ENCODE data around the gene SMAD3.
"Not testable (repeated sequence)": the region's sequence is repeated elsewhere in the genome, so short reads cannot be mapped to it uniquely, and the experiment has no call there.

The SMAD3 gene

DNA sequence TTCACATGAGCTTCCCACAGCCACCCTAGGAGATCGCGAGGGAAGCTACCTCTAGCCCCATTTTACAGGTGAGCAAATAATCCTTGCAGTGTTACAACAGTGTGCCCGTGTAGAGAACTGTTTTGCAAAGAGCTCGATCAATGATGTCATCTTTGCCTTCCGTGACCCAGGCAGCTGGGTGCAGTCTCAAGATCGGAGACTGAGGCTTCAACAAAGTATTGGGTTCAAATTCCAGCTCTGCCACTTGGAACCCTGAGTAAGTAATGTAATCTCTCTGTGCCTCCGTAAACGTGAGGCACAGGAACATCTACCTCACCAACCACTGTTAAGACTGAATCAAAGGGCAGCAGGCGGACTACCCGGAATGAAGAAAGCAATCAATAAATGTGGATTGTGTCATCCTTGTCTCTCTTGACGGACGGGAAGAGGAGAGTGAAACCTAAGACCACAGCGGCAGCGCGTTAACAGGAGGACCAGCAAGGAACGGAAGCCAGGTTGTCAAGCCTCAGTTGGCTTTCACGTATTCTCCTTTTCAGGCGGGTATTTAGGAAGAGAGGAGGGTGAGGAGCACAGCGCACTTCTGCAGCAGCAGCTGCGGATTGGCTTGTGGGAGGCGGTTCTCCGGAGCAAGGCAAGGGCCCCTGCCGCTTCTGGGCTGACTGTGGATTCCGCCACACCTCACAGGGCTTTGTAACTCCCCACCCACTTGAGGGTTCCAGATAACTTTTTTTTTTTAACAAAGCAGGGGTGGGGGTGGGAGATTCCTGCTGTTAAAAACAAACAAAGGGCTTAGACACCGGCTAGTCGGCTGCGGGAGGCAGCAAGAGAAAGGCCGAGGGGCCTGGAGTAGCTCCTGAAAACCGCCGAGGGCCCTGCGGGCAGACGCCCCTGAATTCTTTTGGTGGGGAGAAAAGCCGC lies 1.5 kb upstream of the SMAD3 start:
- no peak for DNase-seq

DNA sequence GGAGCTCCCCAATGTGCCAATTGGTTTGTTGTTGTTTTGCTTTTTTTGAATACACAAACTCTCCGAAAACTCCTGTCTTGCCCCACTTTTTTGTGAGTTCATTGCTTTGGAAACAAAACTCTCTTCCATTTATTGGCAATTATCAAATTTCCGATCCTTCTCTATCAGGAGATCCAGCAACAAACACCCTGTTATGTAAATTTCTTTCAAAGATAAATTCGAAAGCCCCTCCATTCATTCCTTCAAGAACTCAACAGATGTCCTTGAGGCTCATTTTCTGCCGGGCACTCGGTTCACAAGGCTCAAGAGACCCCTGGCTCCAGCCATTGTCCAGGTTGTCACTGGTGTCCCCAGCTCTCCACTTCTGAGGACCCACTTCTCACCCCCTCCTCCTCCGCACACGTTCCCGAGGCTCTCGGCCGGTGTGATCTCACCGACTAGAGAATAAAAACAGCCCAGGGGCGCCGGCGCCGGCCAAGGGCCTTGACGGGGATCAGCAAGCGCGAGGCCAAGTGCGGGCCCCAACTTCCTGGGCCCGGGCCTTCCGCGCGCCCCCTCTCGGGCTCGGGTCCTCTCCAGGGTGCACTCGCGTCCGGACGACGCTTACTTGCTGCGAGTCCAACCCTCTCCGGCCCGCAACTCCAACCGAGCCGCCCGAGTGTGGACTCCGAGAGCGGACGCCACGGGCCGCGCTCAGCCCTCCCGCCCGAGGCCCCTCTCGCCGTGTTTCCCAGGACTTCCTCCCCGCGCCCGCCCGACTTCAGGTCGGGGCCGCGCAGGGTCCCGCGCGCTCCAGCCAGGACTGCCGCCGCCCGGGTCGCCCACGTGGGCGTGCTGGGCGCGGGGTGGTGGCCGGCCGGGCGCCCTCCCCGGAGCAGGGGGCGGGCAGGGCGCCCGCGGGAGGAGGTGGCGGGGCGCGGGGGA lies 533 bp upstream of the SMAD3 start:
- DNase-seq = no peak

DNA sequence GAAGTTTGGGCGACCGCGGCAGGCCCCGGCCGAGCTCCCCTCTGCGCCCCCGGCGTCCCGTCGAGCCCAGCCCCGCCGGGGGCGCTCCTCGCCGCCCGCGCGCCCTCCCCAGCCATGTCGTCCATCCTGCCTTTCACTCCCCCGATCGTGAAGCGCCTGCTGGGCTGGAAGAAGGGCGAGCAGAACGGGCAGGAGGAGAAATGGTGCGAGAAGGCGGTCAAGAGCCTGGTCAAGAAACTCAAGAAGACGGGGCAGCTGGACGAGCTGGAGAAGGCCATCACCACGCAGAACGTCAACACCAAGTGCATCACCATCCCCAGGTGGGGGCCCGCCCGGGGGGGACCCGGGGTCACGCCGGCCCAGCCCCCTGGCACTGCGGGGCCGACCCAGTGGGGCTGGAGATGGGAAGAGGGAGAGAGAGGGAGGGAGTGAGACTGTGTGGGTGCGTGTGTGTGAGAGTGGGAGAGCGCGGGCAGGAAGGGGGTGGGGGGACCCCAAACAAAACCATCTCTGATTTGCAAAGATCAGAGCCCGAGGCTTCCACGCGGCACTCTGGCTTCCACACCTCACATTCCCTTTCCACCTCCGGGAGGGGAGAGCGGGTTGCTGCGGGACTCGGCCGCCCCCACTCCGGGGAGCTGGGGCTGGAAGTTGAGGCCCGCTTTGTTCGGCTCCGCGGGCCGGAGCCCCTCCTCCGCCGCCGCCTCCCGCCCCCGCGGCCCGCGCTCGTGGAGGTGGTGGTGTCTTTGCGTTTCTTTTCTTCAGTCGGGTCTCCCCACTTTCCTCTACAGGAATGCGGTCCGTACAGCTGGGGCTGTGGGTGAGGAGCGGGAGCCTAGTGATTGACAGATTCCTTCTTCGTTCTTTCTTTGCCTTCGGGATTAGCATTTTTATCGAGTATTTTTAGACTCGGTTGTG lies 898 bp downstream of the SMAD3 start:
- DNase-seq = no peak

DNA sequence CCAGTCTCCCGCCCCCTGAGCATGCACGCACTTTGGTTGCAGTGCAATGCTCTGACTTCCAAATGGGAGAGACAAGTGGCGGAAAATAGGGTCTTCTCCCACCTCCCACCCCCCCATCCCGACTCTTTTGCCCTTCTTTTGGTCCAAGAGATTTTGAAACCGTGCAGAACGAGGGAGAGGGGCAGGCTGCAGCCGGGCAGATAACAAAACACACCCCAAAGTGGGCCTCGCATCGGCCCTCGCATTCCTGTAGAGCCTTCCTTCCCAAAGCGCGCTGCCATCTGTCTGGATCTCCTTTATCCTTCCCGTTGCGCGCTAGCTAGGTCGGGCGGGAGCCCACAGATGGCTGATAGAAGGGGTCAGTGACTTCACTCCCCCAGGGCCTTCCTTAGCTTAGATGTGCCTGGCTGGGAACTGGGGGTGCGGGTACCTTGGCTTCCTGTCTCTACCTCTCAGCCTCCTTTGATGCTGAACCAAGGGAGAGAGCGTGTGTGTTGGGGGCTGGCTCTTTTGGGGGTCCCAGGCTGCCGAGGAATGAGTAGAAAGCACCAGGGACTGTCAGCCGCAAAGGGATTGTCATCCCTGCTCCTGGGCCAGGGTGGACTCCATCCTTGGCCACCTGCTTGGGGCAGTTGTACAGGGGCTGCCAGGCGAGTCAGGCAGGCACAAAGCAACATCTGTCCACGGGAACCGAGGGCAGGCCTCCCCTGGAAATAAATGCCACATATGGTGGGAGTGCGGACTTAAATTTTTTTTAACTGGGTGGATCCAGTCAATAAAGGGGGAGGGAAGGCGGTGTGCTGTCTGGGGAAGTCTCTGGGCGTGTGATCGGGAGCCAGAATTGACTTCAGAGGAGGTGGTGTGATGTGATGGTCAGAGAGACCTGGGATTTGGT lies 1.8 kb downstream of the SMAD3 start:
- DNase-seq = no peak

DNA sequence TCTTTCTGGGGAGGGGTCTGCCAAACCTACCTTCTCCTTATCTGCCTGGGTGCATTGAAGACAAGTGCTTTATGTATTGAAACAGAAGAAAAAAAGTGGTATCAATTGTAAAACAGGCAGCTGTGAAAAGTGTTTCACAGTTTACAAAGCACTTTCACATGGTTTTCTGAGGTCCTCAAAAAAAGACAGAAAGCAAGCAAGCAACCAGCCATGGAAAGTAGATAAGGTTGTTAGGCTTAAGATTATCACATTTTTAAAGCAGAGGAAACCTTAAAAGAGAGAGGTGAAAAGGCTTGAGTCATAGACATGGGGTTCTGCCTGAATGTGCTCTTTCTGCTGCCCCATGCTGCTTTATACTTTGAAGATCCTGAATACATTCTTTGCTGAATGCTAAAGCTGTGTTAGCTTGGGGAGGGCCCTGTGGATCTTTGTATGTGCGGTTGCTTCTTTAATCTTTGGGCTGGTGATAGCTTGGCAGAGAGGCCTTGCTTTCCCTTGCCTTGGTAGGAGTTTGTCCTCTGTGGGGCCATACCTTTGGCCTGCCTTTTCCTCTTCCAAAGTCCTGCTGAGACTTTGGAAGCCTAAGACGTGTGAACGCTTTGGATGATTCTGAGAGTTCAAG lies 2.6 kb downstream of the SMAD3 start:
- DNase-seq = no peak

DNA sequence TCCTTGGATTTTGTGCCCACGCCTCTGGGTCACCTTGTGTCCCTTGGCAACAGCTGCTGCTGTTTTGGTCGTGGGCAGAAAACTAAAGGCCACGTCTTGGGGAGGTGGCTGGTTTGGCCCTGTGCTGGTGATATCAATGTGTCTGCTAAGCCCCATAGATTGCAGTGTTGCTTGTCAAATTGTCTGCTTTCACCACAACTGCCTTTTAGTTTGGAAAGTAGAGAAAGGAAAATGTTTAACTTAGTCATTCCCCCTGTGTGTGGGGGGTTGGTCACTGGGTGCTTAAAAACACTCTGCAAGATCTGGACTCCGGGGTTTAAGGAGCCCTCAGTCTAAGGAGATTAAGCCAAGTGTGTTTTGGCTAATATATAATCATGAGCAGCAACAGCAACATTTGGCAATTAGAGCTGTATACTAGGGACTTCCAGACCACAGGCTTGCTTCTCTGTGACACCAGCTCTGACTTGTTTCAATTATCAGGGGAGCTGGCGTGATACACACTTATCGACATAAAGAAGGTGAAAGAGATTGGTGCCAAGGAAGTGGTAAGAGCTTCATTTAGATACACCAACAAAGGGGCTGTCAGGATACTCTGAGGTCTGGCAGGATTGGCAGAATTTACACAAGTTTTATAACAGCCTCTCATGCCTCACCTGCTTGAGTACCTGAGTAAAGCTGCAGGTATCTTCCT lies 3.5 kb downstream of the SMAD3 start:
- DNase-seq = no peak

DNA sequence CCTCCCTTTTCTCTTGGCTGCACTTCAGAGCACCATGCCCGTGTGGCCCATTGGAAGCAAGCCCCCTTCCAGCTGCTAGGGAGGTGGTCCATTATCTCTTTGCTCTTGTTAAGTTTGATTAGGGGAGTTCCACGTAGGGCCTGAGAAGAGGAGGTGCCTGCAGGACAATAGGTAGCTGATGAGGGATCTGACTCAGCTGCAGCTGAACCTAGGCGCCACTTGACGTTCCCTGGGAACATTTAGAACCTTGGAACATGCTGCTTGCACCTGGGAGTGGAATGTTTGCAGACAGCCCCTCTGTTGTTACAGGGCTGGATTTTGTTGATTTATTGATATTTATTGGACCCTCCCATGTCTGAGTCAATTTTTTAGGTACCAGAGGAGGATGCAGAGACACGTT lies 4.7 kb downstream of the SMAD3 start:
- DNase-seq = no peak

DNA sequence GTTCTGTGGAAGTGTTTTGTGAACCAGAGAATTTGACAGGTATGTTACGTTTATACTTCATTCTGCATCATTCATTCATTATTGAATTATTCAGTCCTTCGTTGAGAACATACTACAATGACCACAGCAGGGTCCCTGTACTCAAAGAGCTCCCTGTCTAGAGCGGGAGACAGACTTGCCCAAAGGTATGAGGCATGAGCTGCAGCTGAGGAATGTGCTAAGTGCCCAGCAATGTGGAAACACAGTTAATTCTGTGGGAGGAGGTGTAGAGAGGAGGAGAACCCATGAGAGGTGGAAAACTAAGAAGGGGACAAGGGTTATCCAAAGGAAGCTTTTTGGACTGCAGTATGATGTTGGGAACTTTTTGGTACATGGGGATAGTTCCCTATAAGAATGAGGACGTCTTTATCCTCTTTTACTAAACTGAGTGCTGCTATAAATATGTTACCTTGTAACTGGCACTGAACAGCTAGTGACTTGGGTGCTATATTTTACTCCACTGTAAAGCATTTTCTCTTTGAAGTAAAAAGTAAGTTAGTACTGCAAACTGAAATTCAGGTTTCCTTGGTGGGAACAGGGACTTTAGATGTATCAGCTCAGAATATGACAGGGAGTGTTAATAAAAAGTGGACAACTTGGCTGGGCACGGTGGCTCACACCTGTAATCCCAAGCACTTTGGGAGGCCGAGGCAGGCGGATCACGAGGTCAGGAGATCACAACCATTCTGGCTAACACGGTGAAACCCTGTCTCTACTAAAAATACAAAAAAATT lies 5.7 kb downstream of the SMAD3 start:
- no peak for DNase-seq

DNA sequence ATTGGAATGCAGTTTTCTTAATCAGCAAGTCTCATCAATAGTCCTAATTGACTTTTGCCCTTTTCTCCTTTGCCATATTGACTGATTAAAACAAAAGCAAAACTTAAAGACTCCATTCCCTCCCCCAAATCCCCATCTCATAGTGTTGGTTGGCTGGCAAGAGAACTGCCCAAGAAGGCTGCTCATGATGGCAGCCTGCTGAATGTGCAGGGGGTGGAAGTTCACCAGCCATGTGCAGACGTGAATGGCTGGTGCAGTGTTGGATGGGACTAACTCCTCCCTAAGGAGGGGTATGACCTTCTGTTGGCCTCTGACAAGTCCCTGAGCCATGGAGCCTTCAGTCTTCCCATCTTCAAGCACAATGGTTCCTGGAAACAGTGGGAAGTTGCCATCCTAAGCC lies 7.0 kb downstream of the SMAD3 start:
- no peak for DNase-seq

DNA sequence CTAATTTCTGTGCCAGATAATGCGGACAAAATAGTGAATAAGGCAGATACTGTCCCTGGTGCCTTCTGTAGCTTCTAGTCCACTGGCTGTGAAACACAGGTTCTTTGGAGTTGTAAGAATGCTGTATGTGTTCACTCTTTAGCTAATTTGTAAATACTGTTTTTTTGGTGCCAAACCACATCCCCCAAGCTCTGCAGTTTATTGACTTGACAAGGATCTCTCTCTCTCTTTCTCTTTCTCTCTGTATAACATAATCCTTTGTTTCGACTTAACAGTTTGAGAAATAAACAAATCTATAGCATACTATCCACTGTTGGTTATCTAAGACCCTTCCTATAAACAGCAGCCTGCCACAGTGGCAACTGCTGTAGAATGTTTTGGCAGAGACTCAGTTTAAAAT lies 7.6 kb downstream of the SMAD3 start:
- no peak for DNase-seq

DNA sequence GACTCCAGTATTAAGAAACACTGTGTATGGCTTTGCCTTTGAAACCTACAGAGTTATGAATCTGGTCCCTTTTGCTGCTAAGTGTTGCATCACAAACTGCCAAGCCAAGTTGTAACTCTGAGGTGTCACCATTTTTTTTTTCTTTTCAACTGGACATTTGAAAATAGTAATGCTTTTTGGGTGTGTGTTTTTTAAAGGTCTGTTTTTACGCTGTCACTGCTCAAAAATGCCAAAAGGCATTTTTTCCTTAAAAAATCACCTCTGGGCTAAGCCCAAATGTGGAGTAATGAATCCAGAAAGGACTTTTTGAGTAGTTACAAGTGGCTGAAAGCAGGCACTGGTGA lies 9.5 kb downstream of the SMAD3 start:
- DNase-seq = no peak

DNA sequence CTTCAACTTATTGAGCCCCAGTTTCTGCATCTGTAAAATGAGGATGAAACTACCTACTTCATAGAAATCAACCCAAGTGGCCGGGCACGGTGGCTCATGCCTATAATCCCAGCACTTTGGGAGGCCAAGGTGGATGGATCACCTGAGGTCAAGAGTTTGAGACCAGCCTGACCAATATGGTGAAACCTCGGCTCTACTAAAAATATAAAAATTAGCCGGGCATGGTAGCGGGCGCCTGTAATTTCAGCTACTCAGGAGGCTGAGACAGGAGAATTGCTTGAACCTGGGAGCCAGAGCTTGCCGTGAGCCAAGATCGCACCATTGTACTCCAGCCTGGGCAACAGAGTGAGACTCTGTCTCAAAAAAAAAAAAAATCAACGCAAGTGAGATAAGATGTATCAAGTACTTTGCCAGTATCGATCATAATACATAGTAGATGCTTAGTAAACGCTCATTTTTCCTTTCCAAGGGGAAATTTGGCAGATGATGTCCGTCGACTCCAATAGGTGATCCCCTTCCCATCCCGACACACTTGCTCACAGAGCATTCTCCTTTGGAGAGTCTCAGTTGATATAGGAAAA lies 10.2 kb downstream of the SMAD3 start:
- DNase-seq = not testable (repeated sequence)

DNA sequence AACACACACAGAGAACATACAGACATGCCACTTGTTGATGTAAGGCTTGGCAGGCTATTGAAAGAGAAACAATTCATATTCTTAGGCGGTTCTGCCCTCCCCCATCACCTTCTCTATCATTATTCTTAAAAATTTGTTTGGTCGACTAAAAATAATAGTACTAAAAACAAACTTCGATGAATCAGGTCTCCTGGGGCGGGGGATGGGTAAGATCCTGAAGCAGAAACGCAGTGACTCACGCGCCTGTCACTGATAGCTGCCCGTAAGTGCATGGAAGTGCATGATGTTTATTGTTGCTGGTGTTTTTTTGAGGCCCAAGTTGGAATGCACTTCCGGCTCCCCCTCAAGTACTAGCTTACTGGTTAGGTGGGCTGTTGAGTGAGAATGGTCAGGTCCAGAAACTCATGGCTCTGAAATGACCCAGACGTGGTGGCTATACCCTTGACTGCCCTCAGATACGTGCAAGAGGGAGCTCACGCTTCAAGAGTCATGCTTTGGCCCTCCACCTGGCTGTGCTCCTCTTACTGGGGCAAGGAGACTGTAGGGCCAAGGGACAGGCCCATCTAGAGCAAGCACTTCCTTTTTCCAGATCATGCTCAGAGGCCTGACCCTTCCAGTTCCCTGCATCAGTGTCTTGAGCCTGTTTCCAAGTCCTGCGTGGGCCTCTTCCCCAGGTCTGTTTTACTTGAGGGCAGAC lies 10.9 kb downstream of the SMAD3 start:
- peak; percentile 15 for DNase-seq

DNA sequence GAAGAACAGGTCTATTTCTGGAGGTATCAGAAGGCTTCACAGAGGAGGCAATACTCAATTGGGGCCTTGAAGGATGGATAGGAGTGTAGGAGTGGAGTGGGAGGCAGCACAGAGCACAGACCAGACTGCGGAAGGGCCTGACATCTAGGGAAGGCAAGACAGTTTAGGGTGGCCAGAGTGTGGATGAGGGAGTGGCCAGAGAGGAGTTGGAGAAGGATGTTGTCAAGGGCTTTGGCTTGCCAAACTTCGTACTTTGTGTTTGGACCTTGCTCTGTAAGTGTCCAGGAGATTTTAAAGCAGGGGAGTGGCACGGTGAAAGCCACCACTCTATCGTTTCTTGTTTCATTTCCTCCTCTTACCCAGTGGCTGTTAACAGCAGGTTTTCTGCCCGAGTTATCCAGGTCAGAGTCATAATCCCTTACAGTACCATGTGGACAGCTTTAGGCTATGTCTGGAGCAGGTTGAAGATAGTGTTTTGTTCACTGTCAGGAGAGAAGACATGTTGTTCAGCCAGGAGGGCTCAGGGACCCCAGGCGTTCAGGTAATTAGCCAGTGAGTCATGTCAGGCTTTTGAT lies 12.3 kb downstream of the SMAD3 start:
- no peak for DNase-seq

DNA sequence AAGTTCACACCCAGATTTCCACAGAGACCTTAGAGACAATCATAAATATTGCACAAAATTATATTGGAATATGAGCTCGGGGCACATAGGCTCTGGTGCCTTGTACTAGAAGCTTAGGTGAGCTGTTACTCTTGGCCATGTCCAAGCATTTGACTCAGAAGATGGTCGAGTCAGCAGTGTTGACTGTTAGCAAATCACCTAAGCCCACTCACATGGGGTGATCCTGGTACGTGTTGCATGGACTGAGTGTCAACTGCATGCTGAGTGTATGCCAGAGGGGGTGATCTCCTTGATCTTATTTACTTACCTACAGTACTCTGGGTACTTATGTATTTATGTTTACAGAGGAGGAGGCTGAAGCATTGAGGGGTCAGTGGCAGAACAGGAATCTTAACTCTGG lies 14.0 kb downstream of the SMAD3 start:
- no peak for DNase-seq

DNA sequence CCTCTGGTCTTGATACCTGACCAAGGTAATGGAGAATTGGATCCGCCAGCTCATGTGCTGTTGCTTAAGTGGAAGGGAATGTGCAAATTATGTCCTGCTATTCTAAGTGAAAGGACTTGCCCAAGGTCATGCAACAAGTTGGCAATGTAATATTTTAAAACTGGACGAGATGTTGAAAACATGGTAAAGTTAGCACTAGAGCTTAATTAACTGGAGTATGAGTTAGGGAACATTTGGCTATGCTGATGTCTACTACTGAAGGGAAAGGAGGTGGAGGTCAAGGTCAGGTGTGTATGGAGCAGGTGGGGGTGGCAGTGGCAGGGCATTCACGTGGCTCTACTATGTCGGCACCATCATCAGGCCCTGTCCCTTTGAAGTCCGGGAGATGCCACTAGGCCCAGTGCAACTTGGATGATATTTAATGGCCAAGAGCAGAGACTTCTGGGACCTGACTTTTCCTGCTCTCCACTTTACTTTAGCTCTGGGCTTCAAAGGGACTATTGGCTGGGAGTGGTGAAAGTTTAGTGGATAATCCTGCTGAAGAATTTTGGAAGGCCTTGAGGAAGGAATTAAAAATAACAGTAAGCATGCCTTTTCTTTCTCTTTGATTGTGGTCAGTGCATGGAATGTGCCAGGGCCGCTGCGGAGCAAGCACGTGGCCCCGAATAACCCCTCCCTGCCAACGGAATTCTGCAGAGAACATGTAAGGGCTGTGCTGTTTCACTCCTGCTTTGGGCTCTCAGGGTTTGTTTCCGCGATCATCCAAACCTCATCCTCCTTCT lies 14.9 kb downstream of the SMAD3 start:
- DNase-seq = no peak

DNA sequence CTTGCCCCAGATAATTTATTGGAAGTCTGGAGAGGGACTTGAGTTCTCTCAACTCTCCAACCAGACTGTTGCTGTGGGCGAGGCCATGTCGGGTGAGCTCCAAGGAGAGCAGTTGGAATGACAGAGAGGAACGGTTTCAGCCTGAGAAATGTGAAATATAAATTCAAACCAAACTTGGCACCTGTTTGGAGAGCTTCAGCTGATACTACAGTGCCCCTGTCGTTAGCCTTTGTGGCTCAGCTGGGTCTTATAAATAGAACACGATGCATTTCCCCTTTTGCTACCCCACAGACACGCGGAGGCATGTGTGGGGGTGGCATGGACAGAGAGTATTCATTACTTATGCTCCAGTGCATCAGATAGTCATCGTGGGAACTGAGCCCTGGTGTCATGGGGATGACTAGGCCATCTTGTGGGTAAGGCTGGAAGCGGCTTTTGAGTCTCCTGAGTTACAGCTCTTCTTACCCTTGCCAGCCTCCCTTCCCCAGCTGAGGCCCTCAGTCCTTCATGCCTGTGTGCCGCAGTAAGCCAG lies 15.6 kb downstream of the SMAD3 start:
- DNase-seq = no peak
